Memory B cell (primary cell): ENCODE results near the gene ATP5F1C.
"Not testable (repeated sequence)": the region's sequence is repeated elsewhere in the genome, so short reads cannot be mapped to it uniquely, and the experiment has no call there.

Source experiments
- ATAC-seq: fragments of 150-1000 bp; cut with Tn5 transposase; 2 replicates; pipeline ENCODE4 v1.10.0; 2021; ENCODE audit warnings: low read depth, mild to moderate bottlenecking, moderate library complexity
- DNase-seq, 2 donors: peaks; one replicate each; pipeline ENCODE4 v3.0.0; 2022; ENCODE audit warnings: low spot score in 2 of 2
- H3K27ac Mint-ChIP-seq: one replicate; pipeline ENCODE4 v1.8.0; 2022; ENCODE audit warnings: mild to moderate bottlenecking, moderate library complexity, mixed read lengths
- H3K27me3 Mint-ChIP-seq: one replicate; pipeline ENCODE4 v1.8.0; 2022; ENCODE audit warnings: mixed read lengths
- H3K36me3 Mint-ChIP-seq: one replicate; pipeline ENCODE4 v1.8.0; 2022; ENCODE audit warnings: mild to moderate bottlenecking, mixed read lengths
- H3K4me1 Mint-ChIP-seq: one replicate; pipeline ENCODE4 v1.8.0; 2022; ENCODE audit warnings: mixed read lengths
- H3K4me3 Mint-ChIP-seq: one replicate; pipeline ENCODE4 v1.8.0; 2022; ENCODE audit warnings: mild to moderate bottlenecking, moderate library complexity, mixed read lengths
- H3K9me3 Mint-ChIP-seq: one replicate; pipeline ENCODE4 v1.8.0; 2022; ENCODE audit warnings: mixed read lengths

The ATP5F1C gene

GRCh38 chr10:7787857-7788638 lies at the start of gene ATP5F1C, which contains the start of gene KIN:
TSS of gene ATP5F1C (plus strand) at chr10:7788177. CDS start at chr10:7788208, 31 bp downstream.
TSS of gene KIN (minus strand) at chr10:7787993. CDS start at chr10:7787933, 60 bp downstream.
- Mint-ChIP-seq H3K4me1 (peaks cover 35% of the 10 kb centered on the region), H3K4me3 (no peak within 1 kb of the TSS), H3K27ac (no peak within 1 kb of the TSS), H3K9me3 (no peaks in the 10 kb centered on the region), H3K27me3 (no peaks in the 10 kb centered on the region), H3K36me3 (peaks cover 15% of the 10 kb centered on the region)
- peak; percentile 90 to 93 for DNase-seq
- peak; percentile 94 for ATAC-seq

DNA sequence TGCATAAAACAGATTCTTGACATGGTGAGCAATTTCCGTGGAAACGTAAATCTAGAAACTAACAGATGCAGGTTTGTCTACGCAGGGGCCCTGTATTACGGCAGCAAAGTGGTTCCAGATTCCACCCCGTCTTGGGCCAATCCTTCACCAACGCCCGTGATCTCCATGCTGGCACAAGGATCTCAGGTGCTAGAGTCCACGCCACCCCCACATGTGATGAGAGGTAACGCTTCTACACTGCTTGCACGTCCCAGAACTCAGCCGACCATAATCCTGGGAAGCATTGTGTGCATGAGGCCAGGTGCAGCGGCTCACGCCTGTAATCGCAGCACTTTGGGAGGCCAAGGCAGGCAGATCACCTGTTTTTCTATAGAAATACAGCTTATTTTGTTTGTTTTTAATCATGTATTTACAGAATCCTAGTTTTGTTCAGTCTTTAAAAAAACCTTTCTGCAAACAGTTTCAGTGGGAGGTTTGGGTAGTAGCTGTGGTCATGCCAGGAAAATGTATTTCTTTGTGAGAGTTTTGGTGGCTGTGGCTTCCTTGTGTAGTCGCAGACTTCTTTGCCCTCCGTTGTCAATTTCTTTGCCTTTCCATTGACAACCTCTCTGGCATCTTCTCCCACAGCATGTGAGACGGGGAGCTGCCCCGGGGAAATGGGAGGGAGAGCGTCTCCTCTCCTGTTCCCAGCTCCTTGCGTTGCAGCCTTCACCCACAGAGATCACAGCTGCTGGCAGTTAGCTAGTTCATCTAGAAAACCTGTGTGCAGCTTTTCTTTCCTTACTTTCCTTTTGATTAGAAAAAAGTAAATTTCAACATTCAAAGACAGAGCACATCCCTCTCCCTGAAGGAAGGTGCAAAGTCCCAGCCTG lies 49.2 kb upstream of the ATP5F1C start:
- Mint-ChIP-seq H3K9me3 (no peaks in the 10 kb centered on the region), H3K4me3 (no peak overlapping the region), H3K27me3 (peaks cover 1% of the 10 kb centered on the region), H3K27ac (no peak overlapping the region), H3K4me1 (no peaks in the 10 kb centered on the region), H3K36me3 (no peaks in the 10 kb centered on the region)
- ATAC-seq = no peak
- no peak for DNase-seq

DNA sequence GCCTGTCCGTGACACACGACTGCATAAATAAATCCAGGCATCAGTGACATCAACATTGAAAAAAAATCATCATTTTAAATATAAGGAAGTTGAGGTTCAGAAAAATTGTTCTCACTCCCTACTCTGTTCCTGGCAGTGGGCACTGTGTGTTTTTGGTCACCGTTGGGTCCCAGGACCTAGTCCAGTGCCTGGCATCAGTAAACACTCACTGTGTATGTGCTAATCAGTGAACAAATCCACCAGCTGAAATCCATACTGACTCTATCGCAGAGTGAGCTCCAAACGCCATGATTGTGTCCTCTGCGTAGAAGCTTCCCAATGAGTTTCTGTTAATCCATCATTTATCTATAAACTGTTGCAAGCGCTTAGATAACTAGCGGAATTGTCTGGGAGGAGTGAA lies 43.7 kb upstream of the ATP5F1C start:
- Mint-ChIP-seq H3K36me3 (peaks cover 2% of the 10 kb centered on the region), H3K9me3 (no peaks in the 10 kb centered on the region), H3K27me3 (no peaks in the 10 kb centered on the region), H3K4me3 (no peak overlapping the region), H3K27ac (no peak overlapping the region), H3K4me1 (no peaks in the 10 kb centered on the region)
- DNase-seq (no peak), ATAC-seq (no peak)

- not testable (repeated sequence) for H3K4me1 Mint-ChIP-seq, ATAC-seq, H3K27me3 Mint-ChIP-seq, H3K4me3 Mint-ChIP-seq, H3K9me3 Mint-ChIP-seq, H3K27ac Mint-ChIP-seq, DNase-seq
- H3K36me3 Mint-ChIP-seq = peaks cover 21% of the 10 kb centered on the region
These were observed 39.3 kb upstream of the ATP5F1C start for GRCh38 chr10:7748637-7749036.

- H3K27me3 Mint-ChIP-seq = no peaks in the 10 kb centered on the region
- H3K9me3 Mint-ChIP-seq = no peaks in the 10 kb centered on the region
- no peak overlapping the region for H3K4me3 Mint-ChIP-seq
- DNase-seq = no peak
- peaks cover 27% of the 10 kb centered on the region for H3K36me3 Mint-ChIP-seq
- H3K4me1 Mint-ChIP-seq = no peaks in the 10 kb centered on the region
- no peak for ATAC-seq
- H3K27ac Mint-ChIP-seq = no peak overlapping the region
These were observed 37.8 kb upstream of the ATP5F1C start for GRCh38 chr10:7750222-7750621.

DNA sequence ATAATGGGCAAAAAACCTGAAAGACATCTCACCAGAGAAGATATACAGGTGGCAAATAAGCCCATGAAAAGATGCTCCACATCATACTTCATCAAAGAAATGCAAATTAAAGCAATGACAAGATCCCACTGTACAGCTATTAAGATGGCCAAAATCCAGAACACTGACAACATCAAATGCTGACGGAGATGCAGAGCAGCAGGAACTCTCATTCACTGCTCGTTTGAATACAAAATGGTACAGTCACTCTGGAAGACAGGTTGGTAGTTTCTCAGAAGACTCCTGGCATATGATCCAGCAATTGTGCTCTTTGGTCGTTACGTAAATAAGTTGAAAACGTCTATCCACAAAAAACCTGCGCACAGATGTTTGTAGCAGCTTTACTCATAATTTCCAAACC lies 35.7 kb upstream of the ATP5F1C start:
- peak overlapping the region; percentile 16 for H3K27ac Mint-ChIP-seq
- no peak overlapping the region for H3K4me3 Mint-ChIP-seq
- no peaks in the 10 kb centered on the region for H3K27me3 Mint-ChIP-seq
- H3K36me3 Mint-ChIP-seq = peaks cover 30% of the 10 kb centered on the region
- no peaks in the 10 kb centered on the region for H3K4me1 Mint-ChIP-seq
- ATAC-seq (no peak), DNase-seq (no peak)
- H3K9me3 Mint-ChIP-seq = no peaks in the 10 kb centered on the region

- Mint-ChIP-seq H3K27me3 (no peaks in the 10 kb centered on the region), H3K36me3 (peaks cover 37% of the 10 kb centered on the region), H3K9me3 (no peaks in the 10 kb centered on the region), H3K4me3 (no peak overlapping the region), H3K27ac (no peak overlapping the region), H3K4me1 (no peaks in the 10 kb centered on the region)
- ATAC-seq (no peak), DNase-seq (no peak)
These were observed 32.9 kb upstream of the ATP5F1C start for GRCh38 chr10:7755103-7755502.

GRCh38 chr10:7756360-7756992 lies 31.5 kb upstream of the ATP5F1C start:
- DNase-seq (no peak), ATAC-seq (no peak)
- Mint-ChIP-seq H3K27me3 (no peaks in the 10 kb centered on the region), H3K36me3 (peaks cover 41% of the 10 kb centered on the region), H3K4me3 (no peak overlapping the region), H3K27ac (no peak overlapping the region), H3K4me1 (no peaks in the 10 kb centered on the region), H3K9me3 (no peaks in the 10 kb centered on the region)

GRCh38 chr10:7763929-7764328 lies 24.0 kb upstream of the ATP5F1C start:
- H3K4me3 Mint-ChIP-seq = no peak overlapping the region
- ATAC-seq = no peak
- H3K36me3 Mint-ChIP-seq = peaks cover 31% of the 10 kb centered on the region

GRCh38 chr10:7766241-7766640 lies 21.7 kb upstream of the ATP5F1C start:
- H3K4me1 Mint-ChIP-seq = no peaks in the 10 kb centered on the region
- DNase-seq (no peak), ATAC-seq (no peak)
- H3K9me3 Mint-ChIP-seq = no peaks in the 10 kb centered on the region
- H3K36me3 Mint-ChIP-seq = peaks cover 34% of the 10 kb centered on the region
- H3K27ac Mint-ChIP-seq = no peak overlapping the region
- H3K4me3 Mint-ChIP-seq = no peak overlapping the region
- H3K27me3 Mint-ChIP-seq = no peaks in the 10 kb centered on the region

More at GRCh38 chr10:7763929-7764328, 24.0 kb upstream of the ATP5F1C start:
- no peaks in the 10 kb centered on the region for H3K9me3 Mint-ChIP-seq
- no peak for DNase-seq
- H3K27ac Mint-ChIP-seq = no peak overlapping the region
- H3K27me3 Mint-ChIP-seq = no peaks in the 10 kb centered on the region
- no peaks in the 10 kb centered on the region for H3K4me1 Mint-ChIP-seq

DNA sequence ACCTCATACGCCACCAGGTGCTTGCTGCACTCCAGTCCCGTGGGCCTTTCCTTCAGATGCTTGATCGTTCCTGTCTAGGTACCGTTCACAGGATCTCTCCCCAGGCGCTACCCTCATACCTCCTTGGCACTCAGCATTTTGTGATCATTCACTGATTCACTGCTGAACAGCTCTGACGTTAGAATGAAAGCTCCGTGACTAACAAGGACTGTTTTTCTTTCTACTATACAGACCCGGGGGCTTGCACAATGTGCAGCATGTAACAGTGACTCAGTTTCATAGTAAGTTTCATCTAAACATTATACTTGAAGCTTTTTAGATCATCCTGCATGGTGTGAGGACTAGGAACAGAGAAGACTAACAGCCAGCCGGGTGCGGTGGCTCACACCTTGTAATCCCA lies 20.8 kb upstream of the ATP5F1C start:
- no peaks in the 10 kb centered on the region for H3K9me3 Mint-ChIP-seq
- peaks cover 35% of the 10 kb centered on the region for H3K36me3 Mint-ChIP-seq
- ATAC-seq = no peak
- no peaks in the 10 kb centered on the region for H3K4me1 Mint-ChIP-seq
- no peaks in the 10 kb centered on the region for H3K27me3 Mint-ChIP-seq
- no peak overlapping the region for H3K27ac Mint-ChIP-seq
- no peak for DNase-seq
- no peak overlapping the region for H3K4me3 Mint-ChIP-seq

DNA sequence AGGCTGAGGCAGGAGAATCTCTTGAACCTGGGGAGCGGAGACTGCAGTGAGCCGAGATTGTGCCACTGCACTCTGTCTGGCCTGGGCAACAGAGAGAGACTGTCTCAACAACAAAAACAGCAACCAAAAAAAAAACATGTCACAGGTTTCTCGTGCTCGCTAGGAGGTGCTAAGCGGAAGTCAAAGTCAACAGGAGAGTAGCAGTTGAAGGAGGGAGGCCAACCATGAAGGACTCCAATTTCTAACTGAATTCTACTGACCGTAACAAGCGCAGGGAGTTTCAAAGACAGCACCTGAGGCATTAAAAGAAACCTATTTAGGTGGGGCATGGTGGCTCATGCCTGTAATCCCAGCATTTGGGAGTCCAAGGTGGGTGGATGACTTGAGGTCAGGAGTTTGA lies 19.6 kb upstream of the ATP5F1C start:
- H3K27me3 Mint-ChIP-seq = no peaks in the 10 kb centered on the region
- H3K4me1 Mint-ChIP-seq = no peaks in the 10 kb centered on the region
- no peaks in the 10 kb centered on the region for H3K9me3 Mint-ChIP-seq
- H3K4me3 Mint-ChIP-seq = no peak overlapping the region
- no peak for DNase-seq
- H3K27ac Mint-ChIP-seq = no peak overlapping the region
- peaks cover 33% of the 10 kb centered on the region for H3K36me3 Mint-ChIP-seq
- no peak for ATAC-seq

GRCh38 chr10:7773845-7774801 lies 13.9 kb upstream of the ATP5F1C start:
- H3K4me1 Mint-ChIP-seq = peaks cover 3% of the 10 kb centered on the region
- DNase-seq (no peak), ATAC-seq (no peak)
- no peak overlapping the region for H3K4me3 Mint-ChIP-seq
- H3K27ac Mint-ChIP-seq = peak overlapping the region; percentile 42
- H3K27me3 Mint-ChIP-seq = no peaks in the 10 kb centered on the region
- peaks cover 38% of the 10 kb centered on the region for H3K36me3 Mint-ChIP-seq
- no peaks in the 10 kb centered on the region for H3K9me3 Mint-ChIP-seq
